Panc1 (cell line): ENCODE data around the gene MSH2.

Source experiments
- POLR2AphosphoS5 ChIP-seq: IDR thresholded peaks from 2 replicates; pipeline ENCODE4 v1.6.1; 2012; ENCODE audit warnings: mild to moderate bottlenecking, low read depth, low read length, moderate library complexity
- TCF7L2 ChIP-seq: IDR thresholded peaks from 2 replicates; pipeline ENCODE4 v1.6.1; 2011; ENCODE audit warnings: mild to moderate bottlenecking, low read depth, low read length, inconsistent platforms
- TF ChIP-seq, protein P1 (sequence below), 2 experiments: IDR thresholded peaks; 2 replicates each; pipeline ENCODE4 v1.6.1; 2011 to 2012; ENCODE audit warnings: low read depth in 2 of 2, control low read depth in 1 of 2, low read length in 1 of 2, mild to moderate bottlenecking in 1 of 2, moderate library complexity in 1 of 2; ENCODE audit not compliant: insufficient read depth in 1 of 2
- TF ChIP-seq, protein P2 (sequence below): fragments of 450-650 bp; IDR thresholded peaks from 2 replicates; pipeline ENCODE4 v1.5.1; 2017; ENCODE audit warnings: mild to moderate bottlenecking

DNA sequence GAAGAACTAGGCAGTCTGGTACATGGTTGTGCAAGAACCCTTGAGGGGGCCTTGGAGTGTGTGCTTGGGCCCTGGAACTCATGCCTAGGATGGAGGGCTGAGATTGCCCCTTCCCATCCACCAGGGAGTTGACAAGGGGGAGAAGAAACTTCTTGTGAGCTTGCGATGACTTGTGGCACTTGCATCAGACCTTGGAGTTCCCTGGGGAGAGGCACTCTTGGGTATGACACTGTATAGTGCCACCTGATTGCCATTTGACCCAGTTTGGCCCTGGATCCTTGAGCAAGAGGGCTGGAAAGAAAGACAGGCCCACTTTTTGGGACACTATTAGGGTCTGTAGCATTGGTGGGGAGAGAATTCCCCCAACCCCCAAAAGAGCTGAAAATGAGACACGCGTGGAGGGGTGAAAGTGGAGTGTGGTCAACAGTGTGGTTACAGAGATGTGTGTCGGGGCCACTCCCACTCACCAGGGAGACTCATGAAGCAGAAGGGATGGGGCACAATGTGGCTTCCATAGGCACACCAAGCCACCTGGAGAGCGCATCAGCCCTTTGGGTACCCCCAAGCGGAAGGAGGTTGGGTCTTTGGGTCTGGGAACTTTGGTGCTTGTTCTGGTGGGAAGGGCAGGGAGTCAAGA is 101.3 kb downstream of the MSH2 start:
- TF ChIP-seq, protein P1, sequence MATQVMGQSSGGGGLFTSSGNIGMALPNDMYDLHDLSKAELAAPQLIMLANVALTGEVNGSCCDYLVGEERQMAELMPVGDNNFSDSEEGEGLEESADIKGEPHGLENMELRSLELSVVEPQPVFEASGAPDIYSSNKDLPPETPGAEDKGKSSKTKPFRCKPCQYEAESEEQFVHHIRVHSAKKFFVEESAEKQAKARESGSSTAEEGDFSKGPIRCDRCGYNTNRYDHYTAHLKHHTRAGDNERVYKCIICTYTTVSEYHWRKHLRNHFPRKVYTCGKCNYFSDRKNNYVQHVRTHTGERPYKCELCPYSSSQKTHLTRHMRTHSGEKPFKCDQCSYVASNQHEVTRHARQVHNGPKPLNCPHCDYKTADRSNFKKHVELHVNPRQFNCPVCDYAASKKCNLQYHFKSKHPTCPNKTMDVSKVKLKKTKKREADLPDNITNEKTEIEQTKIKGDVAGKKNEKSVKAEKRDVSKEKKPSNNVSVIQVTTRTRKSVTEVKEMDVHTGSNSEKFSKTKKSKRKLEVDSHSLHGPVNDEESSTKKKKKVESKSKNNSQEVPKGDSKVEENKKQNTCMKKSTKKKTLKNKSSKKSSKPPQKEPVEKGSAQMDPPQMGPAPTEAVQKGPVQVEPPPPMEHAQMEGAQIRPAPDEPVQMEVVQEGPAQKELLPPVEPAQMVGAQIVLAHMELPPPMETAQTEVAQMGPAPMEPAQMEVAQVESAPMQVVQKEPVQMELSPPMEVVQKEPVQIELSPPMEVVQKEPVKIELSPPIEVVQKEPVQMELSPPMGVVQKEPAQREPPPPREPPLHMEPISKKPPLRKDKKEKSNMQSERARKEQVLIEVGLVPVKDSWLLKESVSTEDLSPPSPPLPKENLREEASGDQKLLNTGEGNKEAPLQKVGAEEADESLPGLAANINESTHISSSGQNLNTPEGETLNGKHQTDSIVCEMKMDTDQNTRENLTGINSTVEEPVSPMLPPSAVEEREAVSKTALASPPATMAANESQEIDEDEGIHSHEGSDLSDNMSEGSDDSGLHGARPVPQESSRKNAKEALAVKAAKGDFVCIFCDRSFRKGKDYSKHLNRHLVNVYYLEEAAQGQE (IDR thresholded peaks at IDR 0.05; ENCODE audit: insufficient read depth in 1 of 2, low read depth in 2 of 2, low read length in 1 of 2): no peak
- TF ChIP-seq TCF7L2 (no peak), POLR2AphosphoS5 (no peak)
- TF ChIP-seq, protein P2, sequence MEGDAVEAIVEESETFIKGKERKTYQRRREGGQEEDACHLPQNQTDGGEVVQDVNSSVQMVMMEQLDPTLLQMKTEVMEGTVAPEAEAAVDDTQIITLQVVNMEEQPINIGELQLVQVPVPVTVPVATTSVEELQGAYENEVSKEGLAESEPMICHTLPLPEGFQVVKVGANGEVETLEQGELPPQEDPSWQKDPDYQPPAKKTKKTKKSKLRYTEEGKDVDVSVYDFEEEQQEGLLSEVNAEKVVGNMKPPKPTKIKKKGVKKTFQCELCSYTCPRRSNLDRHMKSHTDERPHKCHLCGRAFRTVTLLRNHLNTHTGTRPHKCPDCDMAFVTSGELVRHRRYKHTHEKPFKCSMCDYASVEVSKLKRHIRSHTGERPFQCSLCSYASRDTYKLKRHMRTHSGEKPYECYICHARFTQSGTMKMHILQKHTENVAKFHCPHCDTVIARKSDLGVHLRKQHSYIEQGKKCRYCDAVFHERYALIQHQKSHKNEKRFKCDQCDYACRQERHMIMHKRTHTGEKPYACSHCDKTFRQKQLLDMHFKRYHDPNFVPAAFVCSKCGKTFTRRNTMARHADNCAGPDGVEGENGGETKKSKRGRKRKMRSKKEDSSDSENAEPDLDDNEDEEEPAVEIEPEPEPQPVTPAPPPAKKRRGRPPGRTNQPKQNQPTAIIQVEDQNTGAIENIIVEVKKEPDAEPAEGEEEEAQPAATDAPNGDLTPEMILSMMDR: no peak
